HepG2 (cell line): ENCODE results near the gene PRKCE.

Experiments used
- CBX2 ChIP-seq, 2 experiments: fragments of 200-600 bp in 1 of 2; sonication (generic); formaldehyde crosslinking in 1 of 2; IDR thresholded peaks; 2 replicates each; pipeline versions ENCODE4 v1.7.0 to v1.8.1; 2018 to 2022; ENCODE audit warnings: low read depth in 2 of 2, low read length in 1 of 2, mild to moderate bottlenecking in 1 of 2, missing genetic modification reagents in 1 of 2
- E2F1 ChIP-seq: sonication (generic); formaldehyde crosslinking; IDR thresholded peaks from 2 replicates; pipeline ENCODE4 v1.5.0; 2020; ENCODE audit warnings: missing genetic modification reagents
- ELK4 ChIP-seq: sonication (generic); formaldehyde crosslinking; IDR thresholded peaks from 2 replicates; pipeline ENCODE4 v1.9.0; 2021; ENCODE audit warnings: missing genetic modification reagents, borderline replicate concordance
- EZH2 ChIP-seq: conservative IDR thresholded peaks from 2 replicates; pipeline ENCODE4 v1.6.1; 2012; ENCODE audit warnings: mild to moderate bottlenecking, low read depth, low read length, moderate library complexity
- MED13 ChIP-seq: sonication (generic); formaldehyde crosslinking; IDR thresholded peaks from 2 replicates; pipeline ENCODE4 v1.5.0; 2020; ENCODE audit warnings: missing genetic modification reagents
- MYC ChIP-seq: sonication (generic); formaldehyde crosslinking; IDR thresholded peaks from 2 replicates; pipeline ENCODE4 v1.9.0; 2021; ENCODE audit warnings: missing genetic modification reagents, borderline replicate concordance
- POLR2A ChIP-seq, 2 experiments: IDR thresholded peaks; 2 replicates each; pipeline ENCODE4 v1.6.1; 2011; ENCODE audit warnings: low read depth in 2 of 2, low read length in 2 of 2, mild to moderate bottlenecking in 1 of 2, moderate library complexity in 1 of 2; ENCODE audit not compliant: insufficient read depth in 1 of 2
- SP2 ChIP-seq: sonication (generic); formaldehyde crosslinking; IDR thresholded peaks from 2 replicates; pipeline ENCODE4 v1.5.1; 2020; ENCODE audit warnings: mild to moderate bottlenecking, missing genetic modification reagents
- ZFX ChIP-seq: sonication (generic); formaldehyde crosslinking; IDR thresholded peaks from 2 replicates; pipeline ENCODE4 v1.4.0; 2020; ENCODE audit warnings: mild to moderate bottlenecking, low read depth, missing genetic modification reagents, moderate library complexity
- ZHX1 ChIP-seq: sonication (generic); formaldehyde crosslinking; IDR thresholded peaks from 2 replicates; pipeline ENCODE4 v1.8.1; 2022; ENCODE audit warnings: low read depth, mild to moderate bottlenecking, missing genetic modification reagents
- ZNF552 ChIP-seq: sonication (generic); formaldehyde crosslinking; IDR thresholded peaks from 2 replicates; pipeline ENCODE4 v1.9.0; 2022; ENCODE audit warnings: missing genetic modification reagents, mild to moderate bottlenecking, borderline replicate concordance
- ZNF710 ChIP-seq: sonication (generic); formaldehyde crosslinking; IDR thresholded peaks from 2 replicates; pipeline ENCODE4 v1.5.0; 2020; ENCODE audit warnings: mild to moderate bottlenecking, missing genetic modification reagents, borderline replicate concordance

DNA sequence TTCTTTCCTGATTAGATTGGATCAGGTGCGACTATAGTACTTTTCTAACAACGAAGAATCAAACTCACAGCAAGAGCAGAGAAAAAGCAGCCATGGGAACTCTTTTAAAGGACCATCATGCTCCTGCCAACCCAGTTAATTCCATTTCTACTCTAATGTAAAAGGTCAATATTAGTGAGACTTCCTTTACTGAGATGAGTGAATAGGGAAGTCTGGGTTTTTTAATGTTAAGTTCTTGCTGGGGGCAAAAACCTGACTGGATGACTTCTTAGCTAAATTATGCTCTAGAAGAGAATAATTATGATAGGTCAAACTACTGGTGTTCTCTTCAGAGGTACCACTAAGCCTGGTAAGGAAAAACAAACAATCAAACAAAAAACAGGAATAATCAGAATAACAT lies 48.9 kb upstream of the PRKCE start:
- TF ChIP-seq ELK4 (CRISPR knock-in tag) (no peak), ZFX (no peak), CBX2 (IDR thresholded peaks at IDR 0.05; ENCODE audit: low read depth, low read length) (no peak), CBX2 (CRISPR knock-in tag; IDR thresholded peaks at IDR 0.05; ENCODE audit: low read depth) (no peak), ZHX1 (no peak), ZNF710 (CRISPR knock-in tag) (no peak), ZNF552 (CRISPR knock-in tag) (no peak), EZH2 (no peak), MYC (CRISPR knock-in tag) (no peak), MED13 (CRISPR knock-in tag) (no peak), POLR2A (IDR thresholded peaks at IDR 0.05; ENCODE audit: insufficient read depth in 1 of 2, low read depth in 2 of 2, low read length in 2 of 2) (no peak), E2F1 (CRISPR knock-in tag) (no peak), SP2 (no peak)
